ENCODE data around the gene FAM210A.

Gene FAM210A

GRCh38 chr18:13629841-13630715, 96.3 kb downstream of the FAM210A start:
- H3K27ac Mint-ChIP-seq = no peak overlapping the region
- H3K9me3 Mint-ChIP-seq = no peaks in the 10 kb centered on the region
- no peaks in the 10 kb centered on the region for H3K27me3 Mint-ChIP-seq
- ATAC-seq (replicated peaks) = peak; percentile 78
- no peak overlapping the region for H3K4me3 Mint-ChIP-seq
- DNase-seq = peak in 2 of 3 experiments; percentile 32 to 42
- H3K4me1 Mint-ChIP-seq (ENCODE audit: low read depth in 2 of 2) = peaks cover 3 to 5% of the 10 kb centered on the region in 2 donors
- no peaks in the 10 kb centered on the region for H3K36me3 Mint-ChIP-seq (ENCODE audit: insufficient read depth)

GRCh38 chr18:13628211-13628610, 98.1 kb downstream of the FAM210A start:
- ATAC-seq (replicated peaks) = no peak
- H3K9me3 Mint-ChIP-seq = no peaks in the 10 kb centered on the region
- no peak overlapping the region for H3K4me3 Mint-ChIP-seq
- no peaks in the 10 kb centered on the region for H3K27me3 Mint-ChIP-seq
- peaks cover 3 to 5% of the 10 kb centered on the region in 2 donors for H3K4me1 Mint-ChIP-seq (ENCODE audit: low read depth in 2 of 2)
- no peak for DNase-seq
- H3K36me3 Mint-ChIP-seq (ENCODE audit: insufficient read depth) = no peaks in the 10 kb centered on the region
- no peak overlapping the region for H3K27ac Mint-ChIP-seq

GRCh38 chr18:13627639-13628038, 98.7 kb downstream of the FAM210A start:
- Mint-ChIP-seq H3K9me3 (no peaks in the 10 kb centered on the region), H3K4me3 (no peak overlapping the region), H3K27me3 (no peaks in the 10 kb centered on the region), H3K27ac (no peak overlapping the region), H3K36me3 (ENCODE audit: insufficient read depth) (peaks cover 2% of the 10 kb centered on the region), H3K4me1 (ENCODE audit: low read depth in 2 of 2) (peaks cover 3 to 7% of the 10 kb centered on the region in 2 donors)
- DNase-seq (no peak), ATAC-seq (replicated peaks) (no peak)

- Mint-ChIP-seq H3K9me3 (no peaks in the 10 kb centered on the region), H3K4me1 (ENCODE audit: low read depth in 2 of 2) (peaks cover 3 to 7% of the 10 kb centered on the region in 2 donors), H3K27ac (no peak overlapping the region), H3K27me3 (no peaks in the 10 kb centered on the region), H3K4me3 (no peak overlapping the region), H3K36me3 (ENCODE audit: insufficient read depth) (peaks cover 2% of the 10 kb centered on the region)
- DNase-seq (no peak), ATAC-seq (replicated peaks) (no peak)
Observed at GRCh38 chr18:13626544-13626908, 99.8 kb downstream of the FAM210A start.

GRCh38 chr18:13625843-13626543, 100.4 kb downstream of the FAM210A start:
- H3K4me3 Mint-ChIP-seq = no peak overlapping the region
- no peaks in the 10 kb centered on the region for H3K27me3 Mint-ChIP-seq
- peaks cover 3 to 7% of the 10 kb centered on the region in 2 donors for H3K4me1 Mint-ChIP-seq (ENCODE audit: low read depth in 2 of 2)
- ATAC-seq (replicated peaks) (no peak), DNase-seq (no peak)
- no peaks in the 10 kb centered on the region for H3K9me3 Mint-ChIP-seq
- peaks cover 2% of the 10 kb centered on the region for H3K36me3 Mint-ChIP-seq (ENCODE audit: insufficient read depth)
- H3K27ac Mint-ChIP-seq = no peak overlapping the region

GRCh38 chr18:13625355-13625754, 101.0 kb downstream of the FAM210A start:
- Mint-ChIP-seq H3K27ac (no peak overlapping the region), H3K9me3 (no peaks in the 10 kb centered on the region)

GRCh38 chr18:13624563-13625237, 101.7 kb downstream of the FAM210A start:
- H3K4me3 Mint-ChIP-seq = no peak overlapping the region
- no peaks in the 10 kb centered on the region for H3K9me3 Mint-ChIP-seq
- no peak overlapping the region for H3K27ac Mint-ChIP-seq
- no peak for DNase-seq
- peaks cover 2% of the 10 kb centered on the region for H3K36me3 Mint-ChIP-seq (ENCODE audit: insufficient read depth)
- ATAC-seq (replicated peaks) = no peak
- H3K4me1 Mint-ChIP-seq (ENCODE audit: low read depth in 2 of 2) = peaks cover 3 to 6% of the 10 kb centered on the region in 2 donors
- H3K27me3 Mint-ChIP-seq = no peaks in the 10 kb centered on the region

More at GRCh38 chr18:13625355-13625754, 101.0 kb downstream of the FAM210A start:
- Mint-ChIP-seq H3K27me3 (no peaks in the 10 kb centered on the region), H3K36me3 (ENCODE audit: insufficient read depth) (peaks cover 2% of the 10 kb centered on the region), H3K4me1 (ENCODE audit: low read depth in 2 of 2) (peaks cover 3 to 7% of the 10 kb centered on the region in 2 donors), H3K4me3 (no peak overlapping the region)
- ATAC-seq (replicated peaks) (no peak), DNase-seq (no peak)

GRCh38 chr18:13623871-13624270, 102.5 kb downstream of the FAM210A start:
- Mint-ChIP-seq H3K27ac (peak overlapping the region in 1 of 2 donors; percentile 61), H3K36me3 (ENCODE audit: insufficient read depth) (peaks cover 2% of the 10 kb centered on the region), H3K4me1 (ENCODE audit: low read depth in 2 of 2) (peaks cover under 1 to 5% of the 10 kb centered on the region in 2 donors), H3K4me3 (no peak overlapping the region), H3K9me3 (no peaks in the 10 kb centered on the region), H3K27me3 (no peaks in the 10 kb centered on the region)
- ATAC-seq (replicated peaks) (no peak), DNase-seq (no peak)

- Mint-ChIP-seq H3K36me3 (ENCODE audit: insufficient read depth) (peaks cover 2% of the 10 kb centered on the region), H3K4me3 (no peak overlapping the region), H3K4me1 (ENCODE audit: low read depth in 2 of 2) (peaks cover 0 to 4% of the 10 kb centered on the region in 2 donors), H3K27me3 (no peaks in the 10 kb centered on the region), H3K9me3 (no peaks in the 10 kb centered on the region), H3K27ac (peak overlapping the region in 1 of 2 donors; percentile 61)
- DNase-seq (no peak), ATAC-seq (replicated peaks) (no peak)
Observed at GRCh38 chr18:13623348-13623747, 103.0 kb downstream of the FAM210A start.

- H3K27me3 Mint-ChIP-seq = no peaks in the 10 kb centered on the region
- H3K4me3 Mint-ChIP-seq = no peak overlapping the region
- no peak for DNase-seq
- H3K9me3 Mint-ChIP-seq = no peaks in the 10 kb centered on the region
- no peak for ATAC-seq (replicated peaks)
- H3K27ac Mint-ChIP-seq = no peak overlapping the region
- peaks cover 0 to 4% of the 10 kb centered on the region in 2 donors for H3K4me1 Mint-ChIP-seq (ENCODE audit: low read depth in 2 of 2)
- H3K36me3 Mint-ChIP-seq (ENCODE audit: insufficient read depth) = peaks cover 2% of the 10 kb centered on the region
Observed at GRCh38 chr18:13622751-13623150, 103.6 kb downstream of the FAM210A start.

GRCh38 chr18:13621886-13622619, 104.3 kb downstream of the FAM210A start:
- Mint-ChIP-seq H3K27ac (no peak overlapping the region), H3K4me3 (no peak overlapping the region), H3K27me3 (no peaks in the 10 kb centered on the region), H3K9me3 (no peaks in the 10 kb centered on the region), H3K4me1 (ENCODE audit: low read depth in 2 of 2) (peaks cover 0 to 4% of the 10 kb centered on the region in 2 donors), H3K36me3 (ENCODE audit: insufficient read depth) (peaks cover 2% of the 10 kb centered on the region)
- ATAC-seq (replicated peaks) (no peak), DNase-seq (no peak)

GRCh38 chr18:13621446-13621849, 104.9 kb downstream of the FAM210A start:
- Mint-ChIP-seq H3K36me3 (ENCODE audit: insufficient read depth) (peaks cover 2% of the 10 kb centered on the region), H3K27me3 (no peaks in the 10 kb centered on the region), H3K9me3 (no peaks in the 10 kb centered on the region), H3K27ac (no peak overlapping the region), H3K4me1 (ENCODE audit: low read depth in 2 of 2) (peaks cover 0 to 4% of the 10 kb centered on the region in 2 donors), H3K4me3 (no peak overlapping the region)
- DNase-seq = no peak
- no peak for ATAC-seq (replicated peaks)

All from effector memory CD8-positive, alpha-beta T cell (primary cell).